Activated naive CD8-positive, alpha-beta T cell treated with anti-CD3 and anti-CD28 coated beads for 36 hours (primary cell): Measurements from ENCODE around the gene TAL2. TPM values are rescaled to one million over a fixed set of nuclear protein-coding genes. Genes with fewer than 3 reads are reported as not detected.
"Not testable (repeated sequence)": the region's sequence is repeated elsewhere in the genome, so short reads cannot be mapped to it uniquely, and the experiment has no call there.

ENCODE experiments used
- DNase-seq: peaks from one replicate; pipeline ENCODE4 v3.0.0; 2021
- H3K27ac Mint-ChIP-seq: one replicate; pipeline ENCODE4 v1.8.0; 2022; ENCODE audit warnings: mild to moderate bottlenecking, moderate library complexity, mixed read lengths
- H3K27me3 Mint-ChIP-seq: one replicate; pipeline ENCODE4 v1.8.0; 2022; ENCODE audit warnings: mild to moderate bottlenecking, mixed read lengths
- H3K36me3 Mint-ChIP-seq: one replicate; pipeline ENCODE4 v1.8.0; 2021; ENCODE audit warnings: mild to moderate bottlenecking, mixed read lengths
- H3K4me1 Mint-ChIP-seq: one replicate; pipeline ENCODE4 v1.8.0; 2021; ENCODE audit warnings: mixed read lengths
- H3K4me3 Mint-ChIP-seq: one replicate; pipeline ENCODE4 v1.8.0; 2022; ENCODE audit warnings: mild to moderate bottlenecking, moderate library complexity, mixed read lengths
- H3K9me3 Mint-ChIP-seq: one replicate; pipeline ENCODE4 v1.8.0; 2022; ENCODE audit warnings: mixed read lengths
- total RNA-seq, 2 experiments: library from RNA; stranded (reverse); gene quantifications; one replicate each; pipeline ENCODE4 v1.2.3, GENCODE V29; 2021

TAL2 gene
- total RNA-seq, 2 experiments from 2014 or later, result not detected

- Mint-ChIP-seq H3K4me3 (no peak overlapping the region), H3K27ac (no peak overlapping the region), H3K27me3 (peaks cover 35% of the 10 kb centered on the region), H3K4me1 (peaks cover 17% of the 10 kb centered on the region), H3K36me3 (no peaks in the 10 kb centered on the region), H3K9me3 (no peaks in the 10 kb centered on the region)
- no peak for DNase-seq
These were observed 28.5 kb downstream of the TAL2 start for GRCh38 chr9:105690742-105691141.

DNA sequence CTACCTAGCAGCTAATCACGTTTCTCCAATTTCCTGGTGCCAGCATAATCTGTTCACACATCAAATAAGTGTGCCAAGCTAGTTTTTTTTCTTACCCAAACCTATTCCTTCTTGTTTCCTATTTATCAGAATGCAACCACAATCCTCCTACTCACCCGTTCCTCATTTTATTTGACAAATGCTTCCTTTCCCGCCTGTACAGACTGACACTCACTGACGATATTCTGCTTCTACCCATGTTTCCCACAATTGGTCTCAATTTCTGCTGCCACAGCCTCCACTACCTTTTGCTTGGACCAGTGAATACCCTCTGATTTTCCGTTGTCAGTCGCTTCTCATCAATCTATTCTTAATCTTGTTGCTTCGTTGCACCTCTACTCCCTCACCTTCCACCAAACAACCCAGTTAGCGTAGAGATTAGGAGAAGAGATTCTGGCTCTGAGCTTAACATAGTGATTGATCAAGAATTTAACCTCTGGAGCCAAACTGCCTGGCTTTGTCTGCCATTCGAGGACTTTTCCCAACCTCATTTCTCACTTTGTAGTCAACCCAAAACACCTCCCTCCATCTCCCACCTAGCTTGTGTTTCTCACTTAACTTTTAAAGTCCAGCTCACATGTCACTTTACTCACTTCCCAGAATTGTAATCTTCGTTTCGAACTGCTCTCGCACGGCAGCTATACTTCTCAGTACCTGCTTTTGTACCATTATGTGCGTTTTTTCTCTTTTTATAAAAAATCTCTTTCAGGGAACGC lies 31.4 kb downstream of the TAL2 start:
- peaks cover 2% of the 10 kb centered on the region for H3K36me3 Mint-ChIP-seq
- H3K27ac Mint-ChIP-seq, result peak overlapping the region; percentile 65
- H3K4me1 Mint-ChIP-seq, result peaks cover 31% of the 10 kb centered on the region
- DNase-seq, result no peak
- peaks cover 35% of the 10 kb centered on the region for H3K27me3 Mint-ChIP-seq
- H3K4me3 Mint-ChIP-seq, result peak overlapping the region; percentile 87
- H3K9me3 Mint-ChIP-seq, result no peaks in the 10 kb centered on the region

GRCh38 chr9:105694190-105694847 lies 32.1 kb downstream of the TAL2 start, which contains the start of gene TMEM38B:
TSS of gene TMEM38B (plus strand) at chr9:105694541. CDS start at chr9:105694661, 120 bp downstream.
- peak; percentile 90 for DNase-seq
- Mint-ChIP-seq H3K36me3 (peaks cover 2% of the 10 kb centered on the region), H3K9me3 (no peaks in the 10 kb centered on the region), H3K27me3 (peaks cover 34% of the 10 kb centered on the region), H3K27ac (peak within 1 kb of the TSS; percentile 74), H3K4me1 (peaks cover 37% of the 10 kb centered on the region), H3K4me3 (peak within 1 kb of the TSS; percentile 87)

GRCh38 chr9:105694848-105695581 lies 32.8 kb downstream of the TAL2 start:
- peak overlapping the region; percentile 84 for H3K4me3 Mint-ChIP-seq
- peak overlapping the region; percentile 60 for H3K27ac Mint-ChIP-seq
- DNase-seq, result peak; percentile 49

DNA sequence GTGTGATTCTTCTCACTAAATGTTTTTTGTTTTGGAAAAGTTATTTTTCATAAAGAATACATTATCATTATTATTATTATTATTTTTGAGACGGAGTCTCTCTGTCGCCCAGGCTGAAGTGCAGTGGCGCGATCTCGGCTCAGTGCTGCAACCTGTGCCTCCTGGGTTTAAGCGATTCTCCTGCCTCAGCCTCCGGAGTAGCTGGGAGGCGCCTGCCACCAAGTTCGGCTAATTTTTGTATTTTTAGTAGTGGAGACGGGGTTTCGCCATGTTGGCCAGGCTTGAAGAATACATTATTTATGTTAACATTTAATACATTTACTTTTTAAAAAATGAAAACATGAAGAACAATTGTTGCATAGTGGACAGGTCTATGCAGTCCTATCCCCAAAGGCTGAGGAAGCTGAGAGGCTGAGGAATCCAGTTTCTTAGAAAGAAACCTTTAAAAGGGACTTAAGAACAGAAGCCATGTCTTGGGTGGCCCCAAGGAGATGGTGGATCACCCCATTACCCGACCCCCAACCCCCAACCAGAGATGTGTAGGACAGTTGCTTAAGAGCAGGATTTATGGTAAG lies 34.0 kb downstream of the TAL2 start:
- no peak for DNase-seq
- no peaks in the 10 kb centered on the region for H3K9me3 Mint-ChIP-seq
- peaks cover 4% of the 10 kb centered on the region for H3K36me3 Mint-ChIP-seq
- peaks cover 25% of the 10 kb centered on the region for H3K27me3 Mint-ChIP-seq
- peaks cover 51% of the 10 kb centered on the region for H3K4me1 Mint-ChIP-seq
- H3K27ac Mint-ChIP-seq, result no peak overlapping the region
- no peak overlapping the region for H3K4me3 Mint-ChIP-seq

More at GRCh38 chr9:105694848-105695581, 32.8 kb downstream of the TAL2 start:
- peaks cover 2% of the 10 kb centered on the region for H3K36me3 Mint-ChIP-seq
- H3K9me3 Mint-ChIP-seq, result no peaks in the 10 kb centered on the region
- peaks cover 42% of the 10 kb centered on the region for H3K4me1 Mint-ChIP-seq
- peaks cover 28% of the 10 kb centered on the region for H3K27me3 Mint-ChIP-seq

GRCh38 chr9:105697871-105698270 lies 35.6 kb downstream of the TAL2 start:
- Mint-ChIP-seq H3K27me3 (peaks cover 9% of the 10 kb centered on the region), H3K4me3 (no peak overlapping the region), H3K36me3 (peaks cover 5% of the 10 kb centered on the region), H3K27ac (no peak overlapping the region), H3K9me3 (no peaks in the 10 kb centered on the region), H3K4me1 (peaks cover 51% of the 10 kb centered on the region)
- no peak for DNase-seq

DNA sequence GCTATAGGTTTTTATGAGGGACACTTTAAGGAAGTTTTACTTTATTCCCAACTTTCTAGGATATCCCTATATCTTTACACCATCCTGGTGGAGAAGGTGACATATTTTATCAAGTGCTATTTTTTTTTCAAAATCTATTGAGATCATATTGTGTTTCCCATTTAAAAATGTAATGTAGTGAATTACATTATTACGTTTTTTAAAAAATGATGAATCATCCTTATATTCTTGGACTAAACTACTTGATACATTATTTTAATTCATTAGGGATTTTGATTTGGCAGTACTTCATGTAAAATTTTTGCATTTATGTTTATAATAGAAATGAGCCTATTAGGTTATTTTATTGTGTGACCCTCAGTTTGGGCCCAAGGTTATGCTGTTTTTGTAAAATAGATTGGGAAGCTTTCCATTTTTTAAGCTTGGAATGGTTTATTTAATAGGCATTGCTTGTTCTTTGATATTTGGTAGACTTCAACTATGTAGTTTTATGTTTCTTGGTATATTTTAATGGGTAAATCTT lies 36.2 kb downstream of the TAL2 start:
- H3K9me3 Mint-ChIP-seq, result no peaks in the 10 kb centered on the region
- H3K4me1 Mint-ChIP-seq, result peaks cover 48% of the 10 kb centered on the region
- H3K27me3 Mint-ChIP-seq, result peaks cover 6% of the 10 kb centered on the region
- no peak overlapping the region for H3K27ac Mint-ChIP-seq
- no peak overlapping the region for H3K4me3 Mint-ChIP-seq
- no peak for DNase-seq
- peaks cover 7% of the 10 kb centered on the region for H3K36me3 Mint-ChIP-seq

DNA sequence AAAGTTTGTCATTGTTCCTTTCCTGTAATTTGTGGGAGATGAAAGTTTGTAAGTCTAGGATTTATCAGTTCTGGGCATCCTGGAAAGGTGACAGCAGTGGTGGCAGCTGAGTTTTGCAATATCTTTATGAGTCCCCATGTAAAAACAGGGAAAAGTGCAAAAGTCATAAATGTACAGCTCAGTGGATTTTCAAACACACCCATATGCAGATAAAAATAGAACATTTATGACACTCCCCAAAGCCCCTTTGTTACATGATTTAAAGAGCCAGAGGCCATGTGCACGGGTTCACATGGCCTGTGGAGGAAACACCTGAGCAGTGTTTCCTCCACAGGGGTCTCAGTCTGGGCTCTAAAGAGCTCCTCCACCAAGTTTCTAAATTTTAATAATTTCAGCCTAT lies 38.4 kb downstream of the TAL2 start:
- Mint-ChIP-seq H3K36me3 (peaks cover 7% of the 10 kb centered on the region), H3K27me3 (no peaks in the 10 kb centered on the region), H3K9me3 (no peaks in the 10 kb centered on the region), H3K4me3 (no peak overlapping the region), H3K4me1 (peaks cover 37% of the 10 kb centered on the region), H3K27ac (no peak overlapping the region)
- no peak for DNase-seq

GRCh38 chr9:105701145-105701544 lies 38.9 kb downstream of the TAL2 start:
- H3K36me3 Mint-ChIP-seq, result peaks cover 7% of the 10 kb centered on the region
- H3K9me3 Mint-ChIP-seq, result no peaks in the 10 kb centered on the region
- H3K4me1 Mint-ChIP-seq, result peaks cover 34% of the 10 kb centered on the region
- no peak overlapping the region for H3K4me3 Mint-ChIP-seq
- no peak for DNase-seq
- H3K27ac Mint-ChIP-seq, result no peak overlapping the region
- no peaks in the 10 kb centered on the region for H3K27me3 Mint-ChIP-seq

GRCh38 chr9:105702207-105702606 lies 40.0 kb downstream of the TAL2 start:
- peaks cover 30% of the 10 kb centered on the region for H3K4me1 Mint-ChIP-seq
- no peak for DNase-seq
- no peaks in the 10 kb centered on the region for H3K9me3 Mint-ChIP-seq
- no peak overlapping the region for H3K4me3 Mint-ChIP-seq
- H3K36me3 Mint-ChIP-seq, result peaks cover 5% of the 10 kb centered on the region
- no peak overlapping the region for H3K27ac Mint-ChIP-seq
- H3K27me3 Mint-ChIP-seq, result no peaks in the 10 kb centered on the region

DNA sequence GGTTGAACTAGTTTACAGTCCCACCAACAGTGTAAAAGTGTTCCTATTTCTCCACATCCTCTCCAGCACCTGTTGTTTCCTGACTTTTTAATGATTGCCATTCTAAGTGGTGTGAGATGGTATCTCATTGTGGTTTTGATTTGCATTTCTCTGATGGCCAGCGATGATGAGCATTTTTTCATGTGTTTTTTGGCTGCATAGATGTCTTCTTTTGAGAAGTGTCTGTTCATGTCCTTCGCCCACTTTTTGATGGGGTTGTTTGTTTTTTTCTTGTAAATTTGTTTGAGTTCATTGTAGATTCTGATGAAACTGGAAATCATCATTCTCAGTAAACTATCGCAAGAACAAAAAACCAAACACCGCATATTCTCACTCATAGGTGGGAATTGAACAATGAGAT lies 41.4 kb downstream of the TAL2 start:
- not testable (repeated sequence) for H3K27me3 Mint-ChIP-seq, H3K36me3 Mint-ChIP-seq, H3K27ac Mint-ChIP-seq, H3K4me3 Mint-ChIP-seq, DNase-seq, H3K9me3 Mint-ChIP-seq
- H3K4me1 Mint-ChIP-seq, result peaks cover 29% of the 10 kb centered on the region

DNA sequence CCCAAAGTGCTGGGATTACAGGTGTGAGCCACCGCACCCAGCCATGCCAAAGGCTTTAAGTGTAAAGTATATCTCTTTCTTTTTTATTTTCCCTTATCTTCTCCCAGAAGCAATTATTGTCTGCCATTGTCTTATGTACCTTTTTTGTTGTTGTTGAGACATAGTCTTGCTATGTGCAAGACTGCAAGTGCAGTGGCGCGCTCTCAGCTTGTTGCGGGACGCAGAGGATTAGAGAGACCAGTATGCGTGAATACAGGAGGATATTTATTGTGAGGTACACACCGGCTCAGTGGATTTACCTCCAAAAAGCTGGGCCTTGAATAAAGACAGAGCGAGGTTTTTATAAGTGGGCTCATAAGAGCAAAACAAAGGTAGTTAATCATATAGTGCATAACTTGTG lies 43.9 kb downstream of the TAL2 start:
- no peak for DNase-seq
- Mint-ChIP-seq H3K4me1 (peaks cover 13% of the 10 kb centered on the region), H3K4me3 (no peak overlapping the region), H3K9me3 (no peaks in the 10 kb centered on the region), H3K27me3 (no peaks in the 10 kb centered on the region), H3K36me3 (peaks cover 8% of the 10 kb centered on the region), H3K27ac (no peak overlapping the region)

GRCh38 chr9:105708405-105708804 lies 46.1 kb downstream of the TAL2 start:
- Mint-ChIP-seq H3K4me1 (peaks cover 9% of the 10 kb centered on the region), H3K36me3 (peaks cover 5% of the 10 kb centered on the region), H3K27ac (peak overlapping the region; percentile 39), H3K27me3 (no peaks in the 10 kb centered on the region), H3K9me3 (no peaks in the 10 kb centered on the region), H3K4me3 (peak overlapping the region; percentile 33)
- no peak for DNase-seq

DNA sequence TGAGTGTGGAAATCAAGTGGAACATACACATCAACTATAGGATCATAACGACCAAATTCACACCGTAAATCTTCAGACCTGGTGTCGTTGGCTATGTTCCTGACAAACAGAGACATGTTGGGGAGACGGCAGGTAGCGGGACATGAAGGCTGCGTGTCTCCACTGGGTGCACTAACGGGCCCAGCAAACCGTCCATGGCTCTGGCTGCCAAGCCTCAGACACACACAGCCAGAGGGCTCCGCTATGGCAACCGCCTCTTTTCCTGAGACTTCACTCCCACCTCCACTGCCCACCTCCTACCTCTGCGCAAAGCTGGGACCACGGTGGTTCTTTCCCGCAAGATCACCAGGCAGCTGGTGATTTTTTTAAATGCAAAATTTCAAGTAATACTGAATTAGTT lies 48.4 kb downstream of the TAL2 start:
- peaks cover 11% of the 10 kb centered on the region for H3K36me3 Mint-ChIP-seq
- H3K27ac Mint-ChIP-seq, result no peak overlapping the region
- no peak overlapping the region for H3K4me3 Mint-ChIP-seq
- H3K27me3 Mint-ChIP-seq, result no peaks in the 10 kb centered on the region
- H3K9me3 Mint-ChIP-seq, result no peaks in the 10 kb centered on the region
- no peak for DNase-seq
- peaks cover 10% of the 10 kb centered on the region for H3K4me1 Mint-ChIP-seq

GRCh38 chr9:105711867-105712266 lies 49.6 kb downstream of the TAL2 start:
- H3K27ac Mint-ChIP-seq, result no peak overlapping the region
- peaks cover 10% of the 10 kb centered on the region for H3K4me1 Mint-ChIP-seq
- no peaks in the 10 kb centered on the region for H3K9me3 Mint-ChIP-seq
- DNase-seq, result no peak
- H3K36me3 Mint-ChIP-seq, result peaks cover 11% of the 10 kb centered on the region
- no peaks in the 10 kb centered on the region for H3K27me3 Mint-ChIP-seq
- no peak overlapping the region for H3K4me3 Mint-ChIP-seq
